ENCODE data around the gene BMP2K.

BMP2K gene

GRCh38 chr4:78763763-78764387, 12.3 kb upstream of the BMP2K start:
- no peak for DNase-seq (ENCODE audit: low read depth in 4 of 4, low spot score in 1 of 4)

GRCh38 chr4:78764498-78764961, 11.6 kb upstream of the BMP2K start:
- DNase-seq (ENCODE audit: low read depth in 4 of 4, low spot score in 1 of 4) = no peak

- no peak for DNase-seq (ENCODE audit: low read depth in 4 of 4, low spot score in 1 of 4)
These were observed 10.6 kb upstream of the BMP2K start for GRCh38 chr4:78765432-78766006.

- DNase-seq (ENCODE audit: low read depth in 4 of 4, low spot score in 1 of 4) = no peak
These were observed 10.1 kb upstream of the BMP2K start for GRCh38 chr4:78766026-78766425.

GRCh38 chr4:78766650-78767049, 9.5 kb upstream of the BMP2K start:
- no peak for DNase-seq (ENCODE audit: low read depth in 4 of 4, low spot score in 1 of 4)

DNA sequence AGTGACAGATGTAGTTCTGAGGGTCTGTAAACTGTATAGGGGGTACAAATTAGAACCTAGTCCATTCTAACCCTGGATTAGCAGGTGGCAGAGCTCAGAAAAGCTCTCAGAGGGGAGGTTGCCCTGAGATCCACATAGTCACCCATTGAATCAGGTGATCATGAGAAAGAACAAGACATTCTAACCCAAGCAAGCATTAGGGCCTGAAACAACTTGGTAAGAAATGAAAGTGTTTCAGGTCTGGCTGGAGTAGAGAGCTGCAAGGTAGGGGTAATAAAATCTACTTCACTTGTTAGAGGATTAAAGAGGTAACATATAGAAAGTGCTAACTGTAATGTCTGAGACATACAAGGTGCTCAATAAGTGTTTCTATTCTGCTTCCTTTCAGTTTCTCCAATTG, 8.8 kb upstream of the BMP2K start:
- no peak for DNase-seq (ENCODE audit: low read depth in 4 of 4, low spot score in 1 of 4)

DNA sequence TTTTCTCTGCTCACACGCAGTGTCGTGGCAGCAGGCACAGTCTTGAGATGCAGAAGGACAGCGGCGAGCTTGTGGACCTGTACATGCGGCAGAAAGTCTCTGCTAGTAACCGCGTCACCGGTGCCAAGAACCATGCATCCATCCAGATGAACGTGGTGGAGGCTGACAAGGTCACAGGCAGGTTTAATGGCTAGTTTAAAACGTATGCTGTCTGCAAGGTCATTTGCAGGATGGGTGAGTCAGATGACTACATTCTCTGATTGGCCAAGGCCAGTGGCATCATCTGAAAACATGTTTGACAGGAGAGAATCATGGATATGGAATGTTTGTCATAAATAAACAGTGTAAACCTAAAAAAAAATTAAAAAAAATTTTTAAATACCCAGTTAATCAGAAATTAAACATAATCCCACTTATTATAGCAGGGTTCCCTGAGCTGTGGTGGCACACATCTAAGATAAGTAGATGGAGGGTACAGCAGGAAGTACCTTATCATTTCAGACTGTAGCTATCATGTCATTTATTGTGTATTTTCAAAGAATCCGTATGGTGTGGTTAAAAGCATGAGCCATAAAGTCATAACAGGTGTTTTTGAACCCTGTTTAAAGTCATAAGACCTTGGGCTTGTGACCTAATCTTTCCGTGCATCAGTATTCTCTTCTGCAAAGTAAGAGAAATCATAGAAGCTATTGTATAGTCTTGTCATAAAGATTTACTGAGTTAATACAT, 7.5 kb upstream of the BMP2K start:
- no peak for DNase-seq (ENCODE audit: low read depth in 4 of 4, low spot score in 1 of 4)

DNA sequence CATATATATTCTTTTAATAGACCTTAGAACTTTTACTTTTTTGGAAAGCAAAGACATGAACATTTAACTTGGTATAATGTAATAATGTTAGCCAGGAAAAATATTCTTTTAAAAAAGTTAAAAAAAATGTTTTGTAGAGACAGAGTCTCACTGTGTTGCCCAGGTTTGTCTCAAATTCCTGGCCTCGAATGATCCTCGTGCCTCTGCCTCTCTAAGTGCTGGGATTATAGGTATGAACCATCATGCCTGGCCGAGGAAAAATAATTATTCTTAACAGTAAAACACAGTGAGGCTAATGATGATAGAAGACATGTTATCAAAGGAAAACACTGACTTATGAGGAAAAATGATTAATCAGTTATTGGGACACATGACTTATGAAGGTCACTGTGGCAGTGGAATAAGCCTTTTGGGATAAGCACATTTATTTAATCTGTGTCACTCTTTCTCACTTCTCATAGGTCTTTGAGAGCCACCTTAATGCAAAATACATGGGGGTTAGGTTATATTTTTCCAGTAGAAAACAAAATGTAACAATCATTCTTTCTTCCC, 6.0 kb upstream of the BMP2K start:
- no peak for DNase-seq (ENCODE audit: low read depth in 4 of 4, low spot score in 1 of 4)

DNA sequence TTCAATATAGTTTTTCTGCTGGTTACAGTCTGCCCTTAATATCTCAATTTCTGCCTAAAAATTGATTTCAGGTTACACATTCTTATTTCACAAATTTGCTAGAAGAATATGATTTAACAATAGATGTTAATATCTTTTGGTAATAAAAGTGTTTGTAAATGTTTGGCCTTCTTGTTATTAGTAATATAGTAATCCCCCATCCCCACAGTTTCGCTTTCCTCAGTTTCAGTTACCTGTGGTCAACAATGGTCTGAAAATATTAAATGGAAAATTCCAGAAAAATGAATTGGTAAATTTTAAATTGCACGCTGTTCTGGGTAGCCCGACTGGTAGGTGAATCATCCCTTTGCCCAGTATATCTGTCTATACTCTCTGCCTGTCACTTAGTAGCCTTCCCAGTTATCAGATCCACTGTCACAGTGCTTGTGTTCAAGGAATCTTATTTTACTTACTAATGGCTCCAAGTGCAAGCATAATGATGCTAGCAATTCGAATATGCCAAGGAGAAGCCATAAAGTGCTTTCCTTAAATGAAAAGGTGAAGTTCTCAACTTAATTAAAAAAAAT, 3.5 kb upstream of the BMP2K start:
- no peak for DNase-seq (ENCODE audit: low read depth in 4 of 4, low spot score in 1 of 4)

- DNase-seq (ENCODE audit: low read depth in 4 of 4, low spot score in 1 of 4) = no peak
These were observed 1.7 kb upstream of the BMP2K start for GRCh38 chr4:78774417-78774816.

DNA sequence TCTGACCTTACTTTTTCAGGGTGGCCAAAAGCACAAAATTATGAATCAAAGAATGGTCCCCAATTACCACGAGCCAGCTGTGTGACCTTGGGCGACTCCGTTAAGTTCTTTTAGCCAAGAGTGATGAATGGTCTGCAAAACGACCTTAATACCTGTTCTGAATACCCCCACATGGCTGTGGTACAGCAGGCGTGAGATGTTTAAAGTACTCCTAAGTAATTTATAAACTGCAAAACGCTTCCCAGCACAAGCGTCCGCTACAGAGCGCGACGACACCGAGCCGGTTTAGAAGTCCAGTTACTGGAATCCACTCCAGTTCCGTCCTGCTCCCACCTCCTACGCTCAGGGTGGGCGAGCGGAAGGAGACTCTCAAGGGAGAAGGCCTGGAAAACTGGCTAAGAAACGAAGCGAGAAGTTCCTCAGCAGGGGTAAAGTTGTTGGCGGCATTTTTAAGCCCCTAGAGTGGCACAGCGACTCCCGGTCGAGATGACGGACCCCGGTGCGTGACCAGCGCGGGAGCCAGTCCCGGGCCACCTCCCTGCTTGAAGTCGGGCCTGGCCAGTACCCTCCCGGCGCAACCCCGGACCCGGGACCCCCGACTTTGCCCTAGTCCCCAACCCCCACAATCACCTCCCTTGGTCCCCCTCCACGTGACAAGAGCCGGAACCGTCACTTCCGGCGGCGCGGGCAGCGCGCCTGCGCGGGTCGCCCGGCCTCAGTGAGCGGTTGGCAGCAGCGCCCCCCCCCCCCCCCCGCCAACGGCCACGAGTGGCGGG, 659 bp upstream of the BMP2K start:
- DNase-seq (ENCODE audit: low read depth in 4 of 4, low spot score in 1 of 4) = peak; percentile 71 to 77 (median 72)

- peak in 2 of 4 experiments; percentile 23 to 26 for DNase-seq (ENCODE audit: low read depth in 4 of 4, low spot score in 1 of 4)
These were observed 802 bp downstream of the BMP2K start for GRCh38 chr4:78776729-78777575.

DNA sequence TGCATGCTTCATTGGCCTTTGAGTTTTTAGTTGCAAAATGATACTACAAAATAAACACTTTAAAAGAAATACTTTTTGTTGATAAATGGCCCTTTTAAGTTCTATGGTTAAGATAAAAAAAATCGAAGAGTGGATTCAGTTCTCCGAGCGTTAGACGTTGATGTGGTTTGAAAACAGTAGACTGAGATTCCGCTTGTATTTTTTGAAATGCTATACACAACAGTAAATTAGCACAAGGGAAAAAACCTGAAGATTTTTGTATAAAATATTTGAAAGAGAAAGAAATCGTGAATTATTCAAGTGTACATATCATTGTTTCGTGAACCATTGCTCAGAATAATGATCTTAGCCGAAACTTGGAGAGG, 1.4 kb downstream of the BMP2K start:
- no peak for DNase-seq (ENCODE audit: low read depth in 4 of 4, low spot score in 1 of 4)

DNA sequence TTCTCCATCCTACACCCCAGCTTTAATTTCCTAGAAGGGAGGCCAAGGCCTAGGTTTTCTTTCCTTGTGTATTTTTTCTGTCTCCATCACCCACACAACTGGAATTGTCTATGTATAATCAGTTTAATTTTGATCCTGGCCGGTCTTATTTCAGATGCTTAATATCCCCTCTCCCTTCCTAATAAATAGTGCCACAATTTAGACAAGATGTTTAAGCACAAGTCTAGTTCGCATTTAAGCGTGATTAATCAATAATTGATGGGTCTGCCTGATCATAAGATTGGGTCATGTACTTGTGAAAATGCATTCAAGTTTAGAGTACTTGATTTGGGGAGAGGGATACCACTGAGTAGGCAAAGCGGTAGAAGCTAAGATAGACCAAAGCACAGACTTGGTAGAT, 2.4 kb downstream of the BMP2K start:
- DNase-seq (ENCODE audit: low read depth in 4 of 4, low spot score in 1 of 4) = no peak

DNA sequence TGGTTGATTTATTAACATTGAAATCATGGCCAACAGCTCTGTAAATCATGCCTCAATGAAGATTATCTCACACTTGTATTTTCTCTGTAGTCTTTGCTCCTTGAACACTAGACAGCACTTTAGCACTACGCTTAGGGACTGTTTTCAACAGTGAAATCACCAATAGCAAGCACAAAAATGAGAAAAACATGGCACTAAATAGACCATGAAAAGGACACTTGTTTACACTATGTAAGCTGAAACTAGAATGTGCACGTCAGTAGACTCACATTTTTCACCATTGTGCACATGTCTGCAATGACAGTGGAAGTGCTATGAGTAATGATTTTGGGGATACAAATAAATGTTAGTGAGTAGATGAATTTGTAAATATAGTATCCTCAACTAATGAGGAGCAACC, 3.1 kb downstream of the BMP2K start:
- no peak for DNase-seq (ENCODE audit: low read depth in 4 of 4, low spot score in 1 of 4)

DNA sequence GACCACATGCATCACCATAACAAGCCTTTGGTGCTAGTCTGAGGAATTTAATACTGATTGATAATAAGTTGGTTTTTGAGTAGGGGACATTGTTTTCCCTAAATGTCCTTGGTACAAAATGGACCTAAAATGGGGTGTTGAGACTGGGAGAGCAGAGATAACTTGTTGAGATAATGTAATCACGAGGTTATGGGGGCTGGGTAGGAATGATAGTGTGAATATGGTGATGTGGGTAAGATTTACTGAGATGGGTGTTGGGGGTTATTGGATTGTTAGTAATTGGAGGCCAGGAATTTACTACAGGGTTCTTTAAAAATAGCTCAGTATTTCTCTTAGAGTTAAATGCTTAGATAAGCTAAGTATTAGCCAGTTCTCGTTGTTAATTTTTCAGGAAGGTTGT, 3.9 kb downstream of the BMP2K start:
- no peak for DNase-seq (ENCODE audit: low read depth in 4 of 4, low spot score in 1 of 4)

DNA sequence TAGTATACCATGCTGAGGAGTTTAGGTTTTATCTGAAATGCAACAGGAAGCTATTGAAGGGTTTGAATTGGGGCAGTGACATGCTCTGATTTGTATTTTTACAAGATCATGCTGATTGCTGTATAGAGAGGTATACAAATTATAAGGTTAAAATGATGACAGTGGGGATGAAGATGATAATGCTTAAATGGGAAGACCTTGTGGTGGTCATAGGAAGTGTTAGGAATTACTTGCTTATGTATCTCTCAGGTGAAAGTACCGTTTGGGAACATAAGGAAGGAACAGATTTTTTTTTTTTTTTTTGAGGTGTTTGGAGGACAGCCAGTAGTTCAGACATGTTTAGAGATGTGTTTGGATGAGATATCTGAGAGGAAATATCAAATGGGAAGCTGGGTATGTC, 5.0 kb downstream of the BMP2K start:
- DNase-seq (ENCODE audit: low read depth in 4 of 4, low spot score in 1 of 4) = no peak

- DNase-seq (ENCODE audit: low read depth in 4 of 4, low spot score in 1 of 4) = no peak
These were observed 5.8 kb downstream of the BMP2K start for GRCh38 chr4:78781924-78782323.

GRCh38 chr4:78784236-78784865, 8.2 kb downstream of the BMP2K start:
- DNase-seq (ENCODE audit: low read depth in 4 of 4, low spot score in 1 of 4) = no peak

Measured in stimulated activated CD4-positive, alpha-beta T cell treated with anti-CD3 and anti-CD28 coated beads, Interleukin-1b, Interleukin-23, amount 100 ng/mL, for 24 hours (primary cell).